ENCODE results near the gene DNA2. TPM values are rescaled to one million over a fixed set of nuclear protein-coding genes. Genes with fewer than 3 reads are reported as not detected.

Gene DNA2
- total RNA-seq, 1 experiment from 2014 or later, result 43.4 TPM

DNA sequence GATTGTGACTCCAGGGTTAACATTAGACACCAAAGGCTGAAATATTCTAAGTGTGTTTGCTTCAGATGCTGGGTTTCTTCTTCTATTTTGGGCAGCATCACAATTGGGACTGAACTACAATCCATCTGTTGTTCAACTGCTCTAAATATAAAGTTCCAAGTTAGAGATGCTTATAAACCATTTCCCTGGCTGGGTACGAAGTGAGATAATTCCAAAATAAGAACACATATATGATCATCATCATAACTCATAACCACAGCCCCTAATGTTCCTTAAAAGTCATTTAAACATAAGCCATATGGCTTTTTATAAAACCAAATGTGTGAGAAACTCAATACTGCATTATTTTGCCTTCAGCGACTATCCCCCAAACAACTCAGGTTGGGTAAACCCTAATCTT, 28.8 kb downstream of the DNA2 start:
- Histone ChIP-seq H3K23ac (ENCODE audit: insufficient read length, low read depth, low read length) (no peak overlapping the region), H3K56ac (ENCODE audit: insufficient read length, low read depth, low read length) (no peak overlapping the region), H3K4me1 (ENCODE audit: insufficient read depth, low read length) (no peaks in the 10 kb centered on the region), H4K5ac (ENCODE audit: insufficient read length, low read depth, low read length) (no peak overlapping the region), H3K79me1 (ENCODE audit: insufficient read depth, low read depth, low read length, poor library complexity, severe bottlenecking) (no peaks in the 10 kb centered on the region), H2BK15ac (ENCODE audit: low read depth, low read length) (no peak overlapping the region), H3K9ac (ENCODE audit: extremely low read depth, insufficient read length, low read length) (no peak overlapping the region), H3K23me2 (ENCODE audit: insufficient read length, low read depth, low read length, poor library complexity, severe bottlenecking) (no peaks in the 10 kb centered on the region), H3T11ph (ENCODE audit: low read length) (no peak overlapping the region), H3K27me3 (ENCODE audit: insufficient read depth, low read length) (no peaks in the 10 kb centered on the region), H3K14ac (ENCODE audit: insufficient read depth, low read length) (no peak overlapping the region), H4K20me1 (ENCODE audit: control insufficient read depth, insufficient read depth, insufficient read length) (no peaks in the 10 kb centered on the region), H2BK12ac (ENCODE audit: insufficient read length, low read depth, low read length) (no peak overlapping the region), H3K79me2 (ENCODE audit: insufficient read depth, low read length) (no peaks in the 10 kb centered on the region), H3K18ac (ENCODE audit: insufficient read length, low read depth, low read length) (no peak overlapping the region), H3K9me3 (ENCODE audit: control insufficient read depth, low read depth, low read length) (no peaks in the 10 kb centered on the region), H3K4ac (ENCODE audit: low read depth, low read length) (no peak overlapping the region), H3K27ac (ENCODE audit: insufficient read length, low read depth, low read length) (no peak overlapping the region), H4K8ac (replicated peaks; ENCODE audit: insufficient read length, low read depth, low read length) (no peak overlapping the region), H2BK20ac (ENCODE audit: low read depth, low read length, poor library complexity, severe bottlenecking) (no peak overlapping the region), H2BK5ac (ENCODE audit: insufficient read length, low read length) (no peak overlapping the region), H2BK120ac (ENCODE audit: low read depth, low read length, poor library complexity, severe bottlenecking) (no peak overlapping the region), H2AK5ac (ENCODE audit: insufficient read length, low read length) (no peak overlapping the region), H2AFZ (ENCODE audit: low read length) (no peak overlapping the region), H3K4me2 (ENCODE audit: insufficient read depth, insufficient read length, low read length) (no peak overlapping the region), H4K91ac (ENCODE audit: insufficient read length, low read depth, low read length) (no peak overlapping the region)
- Mint-ChIP-seq H3K27me3 (ENCODE audit: low read depth) (no peaks in the 10 kb centered on the region), H3K4me3 (no peak overlapping the region), H3K9me3 (no peaks in the 10 kb centered on the region), H3K4me1 (no peaks in the 10 kb centered on the region), H3K36me3 (ENCODE audit: insufficient read depth in 1 of 3, low read depth in 3 of 3) (peaks cover 20 to 44% (median 43%) of the 10 kb centered on the region in 3 experiments; a peak in 6 of 7 replicates), H3K27ac (no peak overlapping the region)
- TF ChIP-seq CTCF (conservative IDR thresholded peaks at IDR 0.05), result no peak
- WGBS (ENCODE audit: extremely low coverage, insufficient read length, low lambda C conversion rate), result no CpG with 5 or more reads among the region's 2 CpGs
- no peak for DNase-seq

All from H9 (cell line).